ENCODE results near the gene C3orf52.

DNA sequence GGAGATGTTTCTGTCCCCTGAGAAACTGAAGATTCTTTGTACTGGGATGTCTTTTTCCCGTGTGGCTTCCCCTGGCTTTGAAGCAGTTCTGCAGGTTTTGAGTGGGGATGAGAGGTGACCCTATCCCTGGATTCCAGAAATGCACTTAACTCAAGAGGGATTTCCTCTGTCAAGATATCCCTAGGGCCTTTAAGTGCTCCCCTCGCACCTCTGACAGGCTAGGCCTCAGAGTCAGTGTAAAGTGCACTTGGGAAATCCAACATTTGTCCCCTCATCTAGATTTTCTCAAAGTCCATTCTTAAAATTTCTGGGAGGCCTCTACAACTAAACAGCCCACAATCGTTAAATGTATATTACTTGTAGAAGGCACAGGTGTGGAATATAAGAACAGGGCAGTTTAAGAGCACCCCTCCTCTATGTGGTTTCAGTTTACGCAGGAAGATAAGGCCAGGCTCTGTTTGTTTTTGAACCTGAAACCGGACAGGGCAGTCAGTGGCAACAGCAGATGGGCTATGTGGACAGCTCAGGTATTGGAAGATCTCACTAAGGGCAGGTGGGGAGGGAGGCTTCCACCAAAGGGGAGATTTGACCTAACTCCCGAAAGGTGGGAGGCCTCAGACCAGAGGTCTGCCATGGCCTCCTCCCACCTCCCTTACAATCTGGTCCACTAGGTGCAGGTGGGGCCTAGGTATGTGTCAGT, 4.8 kb downstream of the C3orf52 start:
- TF ChIP-seq GATA2 (IDR thresholded peaks at IDR 0.05; ENCODE audit: low read depth, low read length) (no peak), GATA3 (IDR thresholded peaks at IDR 0.05; ENCODE audit: low read depth, low read length) (no peak)

Data from SH-SY5Y (cell line).